Natural killer cell (primary cell): ENCODE measurements around the gene TMC1. TPM values are rescaled to one million over a fixed set of nuclear protein-coding genes. Genes with fewer than 3 reads are reported as not detected.

Experiments used
- ATAC-seq, 3 donors: fragments of 150-1000 bp in 2 of 3; fragments of 200-7000 bp in 1 of 3; cut with Tn5 transposase; 1 replicate in 1 of 3; 2 replicates in 2 of 3; pipeline ENCODE4 v1.10.0; 2021; ENCODE audit warnings: mild to moderate bottlenecking in 2 of 3, moderate library complexity in 2 of 3
- DNase-seq, 2 donors: peaks; one replicate each; pipeline versions ENCODE4 v3.0.0 to v3.0.0-alpha.2; 2013 to 2021; ENCODE audit warnings: mixed read lengths in 1 of 2
- H3K27ac ChIP-seq: one replicate; pipeline ENCODE4 v1.5.1; 2013; ENCODE audit warnings: mild to moderate bottlenecking, low read length
- H3K27me3 ChIP-seq: one replicate; pipeline ENCODE4 v1.6.1; 2013; ENCODE audit warnings: low read length; ENCODE audit not compliant: control insufficient read depth, insufficient read depth
- H3K36me3 ChIP-seq: one replicate; pipeline ENCODE4 v1.6.1; 2013; ENCODE audit warnings: low read length; ENCODE audit not compliant: control insufficient read depth, insufficient read depth
- H3K4me1 ChIP-seq: one replicate; pipeline ENCODE4 v1.6.1; 2013; ENCODE audit warnings: low read length; ENCODE audit not compliant: control insufficient read depth, insufficient read depth
- H3K4me3 ChIP-seq: one replicate; pipeline ENCODE4 v1.5.1; 2013; ENCODE audit warnings: low read length
- H3K9me3 ChIP-seq: one replicate; pipeline ENCODE4 v1.6.1; 2013; ENCODE audit warnings: low read length; ENCODE audit not compliant: control insufficient read depth, insufficient read depth
- H3K27ac Mint-ChIP-seq, 2 donors: one replicate each; pipeline ENCODE4 v1.8.0; 2022; ENCODE audit warnings: mild to moderate bottlenecking in 2 of 2, mixed read lengths in 2 of 2, moderate library complexity in 1 of 2
- H3K27me3 Mint-ChIP-seq, 2 donors: one replicate each; pipeline ENCODE4 v1.8.0; 2022; ENCODE audit warnings: low read depth in 2 of 2, mixed read lengths in 2 of 2
- H3K36me3 Mint-ChIP-seq: one replicate; pipeline ENCODE4 v1.8.0; 2022; ENCODE audit warnings: mixed read lengths
- H3K4me1 Mint-ChIP-seq, 2 donors: one replicate each; pipeline ENCODE4 v1.8.0; 2022; ENCODE audit warnings: mixed read lengths in 2 of 2
- H3K4me3 Mint-ChIP-seq: one replicate; pipeline ENCODE4 v1.8.0; 2022; ENCODE audit warnings: mild to moderate bottlenecking, moderate library complexity, mixed read lengths
- H3K9me3 Mint-ChIP-seq, 2 donors: one replicate each; pipeline ENCODE4 v1.8.0; 2022; ENCODE audit warnings: mixed read lengths in 2 of 2
- WGBS: methylation state at CpG from one replicate; pipeline ENCODE4 v1.1.7; 2013; ENCODE audit warnings: missing lambda C conversion rate; ENCODE audit not compliant: insufficient coverage; 5-methylcytosine and 5-hydroxymethylcytosine counted together
- intact Hi-C: fragments of 100-400 bp; cut with micrococcal nuclease; formaldehyde crosslinking; loops from one replicate; pipeline ENCODE4 v1.14.2; 2022
- total RNA-seq, 4 donors: library from RNA; stranded (reverse); fragments of 120-200 nt in 1 of 4; gene quantifications; one replicate each; pipeline versions ENCODE4 v1.2.3 to v1.2.4, GENCODE V29; 2013 to 2022
- TF ChIP-seq, protein P1 (sequence below): fragments of 200-600 bp; IDR thresholded peaks from one replicate; pipeline ENCODE4 v1.8.0; 2022; ENCODE audit warnings: antibody characterized with exemption

The TMC1 gene
- total RNA-seq, 3 donors from 2014 or later (not counting 1 experiment from before 2014, with no cell fraction given), result not detected

DNA sequence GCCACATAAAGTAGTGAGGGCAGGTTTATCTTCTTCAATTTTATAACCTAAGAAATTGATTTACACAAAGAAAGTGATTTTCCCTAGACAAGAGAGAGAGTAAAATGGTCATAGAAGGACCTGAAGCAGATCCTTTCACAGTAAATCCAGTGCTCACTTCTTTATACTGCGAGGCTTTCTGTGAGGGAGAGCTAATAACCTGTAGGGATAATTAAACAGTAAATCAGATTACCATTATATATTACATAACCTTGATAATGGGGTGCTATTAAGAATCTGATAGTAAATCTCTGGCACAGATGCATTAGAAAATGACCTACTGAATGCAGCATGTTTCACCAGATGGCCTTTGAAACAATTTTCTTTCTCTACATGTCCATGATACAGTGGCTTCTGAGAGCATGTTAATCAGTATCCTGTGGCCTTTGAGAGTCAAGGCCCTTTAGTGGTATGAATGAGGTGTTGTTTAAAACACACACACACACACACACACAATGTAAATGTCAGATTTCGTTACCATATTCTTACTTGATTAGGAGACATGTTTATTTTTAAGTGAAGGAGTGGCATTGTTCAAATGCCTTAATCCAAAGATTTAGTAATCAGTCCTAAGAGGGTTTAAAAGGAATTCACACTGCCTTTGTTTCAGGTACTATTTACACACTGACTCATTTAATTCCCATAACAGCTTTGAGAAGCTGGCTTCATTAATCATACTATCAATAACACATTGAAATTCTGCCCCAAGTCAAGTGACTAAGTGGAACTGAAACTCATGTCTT, 306.7 kb downstream of the TMC1 start:
- H3K27me3 ChIP-seq, result no peaks in the 10 kb centered on the region
- DNase-seq (no peak), ATAC-seq (no peak)
- H3K27ac ChIP-seq, result no peak overlapping the region
- no peak overlapping the region for H3K4me3 ChIP-seq
- Mint-ChIP-seq H3K4me3 (no peak overlapping the region), H3K27ac (no peak overlapping the region), H3K27me3 (peaks cover 5 to 18% of the 10 kb centered on the region in 2 donors), H3K4me1 (no peaks in the 10 kb centered on the region), H3K36me3 (no peaks in the 10 kb centered on the region), H3K9me3 (no peaks in the 10 kb centered on the region)
- TF ChIP-seq, protein P1, sequence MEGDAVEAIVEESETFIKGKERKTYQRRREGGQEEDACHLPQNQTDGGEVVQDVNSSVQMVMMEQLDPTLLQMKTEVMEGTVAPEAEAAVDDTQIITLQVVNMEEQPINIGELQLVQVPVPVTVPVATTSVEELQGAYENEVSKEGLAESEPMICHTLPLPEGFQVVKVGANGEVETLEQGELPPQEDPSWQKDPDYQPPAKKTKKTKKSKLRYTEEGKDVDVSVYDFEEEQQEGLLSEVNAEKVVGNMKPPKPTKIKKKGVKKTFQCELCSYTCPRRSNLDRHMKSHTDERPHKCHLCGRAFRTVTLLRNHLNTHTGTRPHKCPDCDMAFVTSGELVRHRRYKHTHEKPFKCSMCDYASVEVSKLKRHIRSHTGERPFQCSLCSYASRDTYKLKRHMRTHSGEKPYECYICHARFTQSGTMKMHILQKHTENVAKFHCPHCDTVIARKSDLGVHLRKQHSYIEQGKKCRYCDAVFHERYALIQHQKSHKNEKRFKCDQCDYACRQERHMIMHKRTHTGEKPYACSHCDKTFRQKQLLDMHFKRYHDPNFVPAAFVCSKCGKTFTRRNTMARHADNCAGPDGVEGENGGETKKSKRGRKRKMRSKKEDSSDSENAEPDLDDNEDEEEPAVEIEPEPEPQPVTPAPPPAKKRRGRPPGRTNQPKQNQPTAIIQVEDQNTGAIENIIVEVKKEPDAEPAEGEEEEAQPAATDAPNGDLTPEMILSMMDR, result no peak
- intact Hi-C loops, result no loop called here
- H3K36me3 ChIP-seq, result no peaks in the 10 kb centered on the region
- H3K9me3 ChIP-seq, result no peaks in the 10 kb centered on the region
- no peaks in the 10 kb centered on the region for H3K4me1 ChIP-seq
- no CpG with 5 or more reads among the region's 2 CpGs for WGBS

DNA sequence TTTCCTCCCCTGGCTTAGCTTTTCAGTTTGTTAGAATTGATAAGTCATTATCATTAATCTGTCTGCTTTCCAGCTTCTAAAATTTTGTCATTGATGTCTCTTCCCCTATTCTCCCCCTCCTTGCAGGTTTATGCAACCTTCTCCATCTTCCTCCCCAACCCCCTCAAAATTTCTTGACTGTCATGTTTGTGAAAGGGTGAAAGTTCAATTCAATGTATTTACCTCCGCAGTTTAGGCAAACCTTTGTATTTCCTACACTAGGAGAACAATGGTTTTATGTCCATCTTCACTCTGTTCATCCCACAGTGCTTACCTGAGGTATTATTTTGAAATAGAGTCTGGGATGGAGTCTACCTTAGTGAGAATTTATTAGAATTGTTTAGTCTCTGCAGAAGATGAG, 313.6 kb downstream of the TMC1 start:
- no peaks in the 10 kb centered on the region for H3K9me3 Mint-ChIP-seq
- H3K4me3 Mint-ChIP-seq, result no peak overlapping the region
- H3K9me3 ChIP-seq, result no peaks in the 10 kb centered on the region
- no peak overlapping the region for H3K27ac Mint-ChIP-seq
- DNase-seq (no peak), ATAC-seq (no peak)
- no peak overlapping the region for H3K27ac ChIP-seq
- H3K36me3 Mint-ChIP-seq, result no peaks in the 10 kb centered on the region
- peaks cover 4 to 10% of the 10 kb centered on the region in 2 donors for H3K27me3 Mint-ChIP-seq
- WGBS, result no CpG with 5 or more reads among the region's 1 CpG
- H3K4me1 Mint-ChIP-seq, result no peaks in the 10 kb centered on the region
- intact Hi-C loops, result no loop called here
- TF ChIP-seq, protein P1, result no peak
- no peaks in the 10 kb centered on the region for H3K36me3 ChIP-seq
- no peaks in the 10 kb centered on the region for H3K4me1 ChIP-seq
- H3K4me3 ChIP-seq, result no peak overlapping the region
- H3K27me3 ChIP-seq, result no peaks in the 10 kb centered on the region

DNA sequence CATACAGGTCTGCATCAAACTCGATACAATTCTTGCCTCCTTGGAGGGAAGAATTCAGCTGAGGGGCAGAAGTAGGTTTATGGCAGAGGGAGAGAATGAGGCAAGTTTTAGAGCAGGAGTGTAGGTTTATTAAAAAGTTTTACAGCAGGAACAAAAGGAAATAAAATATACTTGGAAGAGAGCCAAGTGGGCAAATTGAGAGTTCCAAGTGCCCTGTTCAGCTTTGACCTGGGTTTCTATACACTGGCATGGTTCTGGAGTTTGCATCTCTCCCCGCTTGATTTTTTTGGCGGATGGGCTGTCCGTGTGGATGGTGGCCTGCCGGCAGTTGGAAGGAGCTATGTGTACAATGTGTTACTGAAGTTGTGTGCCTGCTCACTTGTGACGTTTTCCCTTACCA, 315.4 kb downstream of the TMC1 start:
- DNase-seq (no peak), ATAC-seq (no peak)
- TF ChIP-seq, protein P1, result no peak
- WGBS, result 96% methylated on average over 6 of the region's 6 CpGs
- Histone ChIP-seq H3K27ac (no peak overlapping the region), H3K27me3 (no peaks in the 10 kb centered on the region), H3K4me3 (no peak overlapping the region), H3K36me3 (no peaks in the 10 kb centered on the region), H3K4me1 (no peaks in the 10 kb centered on the region), H3K9me3 (no peaks in the 10 kb centered on the region)
- peaks cover 4 to 10% of the 10 kb centered on the region in 2 donors for H3K27me3 Mint-ChIP-seq
- H3K36me3 Mint-ChIP-seq, result no peaks in the 10 kb centered on the region
- no peak overlapping the region for H3K27ac Mint-ChIP-seq
- H3K4me3 Mint-ChIP-seq, result no peak overlapping the region
- H3K9me3 Mint-ChIP-seq, result no peaks in the 10 kb centered on the region
- intact Hi-C loops, result no loop called here
- no peaks in the 10 kb centered on the region for H3K4me1 Mint-ChIP-seq

DNA sequence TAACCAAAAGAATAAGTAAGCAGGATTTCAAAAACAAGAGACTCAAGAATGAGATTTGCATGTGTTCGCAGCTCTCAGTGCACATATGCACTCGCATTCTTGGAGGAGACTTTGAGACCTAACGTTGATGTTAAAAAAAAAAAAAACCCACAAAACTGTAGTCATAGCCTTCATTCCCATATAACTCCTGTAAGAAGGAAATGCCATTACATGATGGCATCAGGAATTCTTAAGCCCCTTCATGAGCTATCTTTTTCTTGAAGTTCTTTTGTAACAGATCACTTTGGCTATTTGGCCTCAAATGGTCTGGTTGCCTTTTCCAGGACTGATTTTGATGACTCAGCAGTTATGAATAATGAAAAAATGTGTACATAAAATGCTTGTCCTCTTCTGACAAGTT, 317.7 kb downstream of the TMC1 start:
- Mint-ChIP-seq H3K27ac (no peak overlapping the region), H3K4me1 (no peaks in the 10 kb centered on the region), H3K9me3 (no peaks in the 10 kb centered on the region), H3K4me3 (no peak overlapping the region), H3K36me3 (no peaks in the 10 kb centered on the region), H3K27me3 (peaks cover 3 to 10% of the 10 kb centered on the region in 2 donors)
- H3K4me3 ChIP-seq, result no peak overlapping the region
- intact Hi-C loops, result no loop called here
- no peaks in the 10 kb centered on the region for H3K27me3 ChIP-seq
- no peaks in the 10 kb centered on the region for H3K4me1 ChIP-seq
- no peaks in the 10 kb centered on the region for H3K36me3 ChIP-seq
- DNase-seq (no peak), ATAC-seq (no peak)
- H3K9me3 ChIP-seq, result no peaks in the 10 kb centered on the region
- no peak overlapping the region for H3K27ac ChIP-seq
- TF ChIP-seq, protein P1, result no peak
- 93% methylated on average over 3 of the region's 3 CpGs for WGBS
